ENCODE measurements around the gene KNSTRN.

GRCh38 chr15:40347559-40348473 is 34.7 kb upstream of the KNSTRN start:
- TF ChIP-seq CTCF (conservative IDR thresholded peaks at IDR 0.05) (no peak), ZFX (IDR thresholded peaks at IDR 0.05) (no peak)
